HepG2 (cell line): Measurements from ENCODE around the gene WNT5B. TPM values are rescaled to one million over a fixed set of nuclear protein-coding genes. Genes with fewer than 3 reads are reported as not detected.

Experiments used
- ATAC-seq: fragments of 200-7000 bp; cut with Tn5 transposase; 3 replicates; pipeline ENCODE4 v1.9.1; 2020; ENCODE audit warnings: mild to moderate bottlenecking, moderate library complexity
- BruUV-seq: library from RNA; stranded (reverse); fragments of 400-500 nt; replicated peaks from 2 replicates; lab custom pipeline; 2021; lab: Mats Ljungman, UMichigan
- CTCF ChIA-PET: fragments of 300-600 bp; formaldehyde crosslinking; extraction: SDS; loops from one replicate; lab custom pipeline; 2021; ENCODE audit warnings: low total read pairs, inconsistent platforms, low intra/inter-chr PET ratio; lab: Yijun Ruan, JAX
- POLR2A ChIA-PET: fragments of 350-600 bp; sonication (Branson Sonifier 250); formaldehyde crosslinking; loops from one replicate; lab custom pipeline; 2020; ENCODE audit warnings: antibody characterized with exemption, inconsistent platforms; lab: Yijun Ruan, JAX
- DNase-seq: peaks from one replicate; pipeline ENCODE4 v3.0.0-alpha.2; 2015; ENCODE audit warnings: low spot score
- FAIRE-seq: peaks from 3 replicates; lab custom pipeline; 2011; peaks lifted over from hg19 to GRCh38; lab: Jason Lieb, UNC
- H2AFZ ChIP-seq: one replicate; pipeline ENCODE4 v1.6.1; 2011; ENCODE audit warnings: low read length, inconsistent platforms
- H3K27ac ChIP-seq: fragments of 300-600 bp; 3 replicates; pipeline ENCODE4 v1.8.0; 2011; ENCODE audit warnings: mixed run types, mild to moderate bottlenecking, mixed read lengths, low read length, inconsistent platforms; ENCODE audit not compliant: insufficient read depth; ENCODE audit errors: extremely low read length
- H3K27me3 ChIP-seq, 2 experiments: fragments of 200-600 bp in 1 of 2; 2 replicates in 1 of 2; 3 replicates in 1 of 2; pipeline versions ENCODE4 v1.6.0 to v1.8.0; 2011; ENCODE audit warnings: low read length in 2 of 2, mild to moderate bottlenecking in 2 of 2, moderate library complexity in 2 of 2, inconsistent platforms in 1 of 2; ENCODE audit not compliant: insufficient read depth in 2 of 2, control insufficient read depth in 1 of 2
- H3K36me3 ChIP-seq, 2 experiments: fragments of 200-600 bp in 1 of 2; replicated peaks in 1 of 2; 2 replicates in 1 of 2; 3 replicates in 1 of 2; pipeline versions ENCODE4 v1.5.1 to v1.8.0; 2011; ENCODE audit warnings: low read length in 2 of 2, inconsistent platforms in 1 of 2; ENCODE audit not compliant: insufficient read depth in 2 of 2, control insufficient read depth in 1 of 2
- H3K4me1 ChIP-seq: 2 replicates; pipeline ENCODE4 v1.5.1; 2012; ENCODE audit warnings: low read length, inconsistent platforms; ENCODE audit not compliant: insufficient read depth
- H3K4me2 ChIP-seq: 2 replicates; pipeline ENCODE4 v1.6.0; 2011; ENCODE audit warnings: low read depth, low read length, inconsistent platforms
- H3K4me3 ChIP-seq, 3 experiments: fragments of 200-600 bp in 1 of 3; sonication (generic), shearing (Covaris generic) in 1 of 3; replicated peaks in 1 of 3; 2 replicates each; pipeline ENCODE4 v1.5.1; 2011 to 2016; ENCODE audit warnings: low read length in 3 of 3, inconsistent platforms in 2 of 3, low read depth in 2 of 3, mild to moderate bottlenecking in 2 of 3, control low read depth in 1 of 3, mixed read lengths in 1 of 3; ENCODE audit not compliant: insufficient read depth in 1 of 3
- H3K79me2 ChIP-seq: one replicate; pipeline ENCODE4 v1.6.1; 2011; ENCODE audit warnings: low read length, inconsistent platforms; ENCODE audit not compliant: insufficient read depth
- H3K9ac ChIP-seq: 2 replicates; pipeline ENCODE4 v1.6.0; 2011; ENCODE audit warnings: mild to moderate bottlenecking, low read depth, low read length, inconsistent platforms; ENCODE audit not compliant: insufficient read depth
- H3K9me3 ChIP-seq: 2 replicates; pipeline ENCODE4 v1.5.1; 2012; ENCODE audit warnings: mild to moderate bottlenecking, low read length
- H4K20me1 ChIP-seq: 2 replicates; pipeline ENCODE4 v1.6.0; 2011; ENCODE audit warnings: inconsistent platforms, mild to moderate bottlenecking, low read length, moderate library complexity; ENCODE audit not compliant: insufficient read depth
- LCORL ChIP-seq, 2 experiments: fragments of 450-650 bp in 1 of 2; sonication (generic) in 1 of 2; formaldehyde crosslinking in 1 of 2; IDR thresholded peaks; 2 replicates each; pipeline versions ENCODE4 v1.5.0 to v1.6.1; 2017 to 2020; ENCODE audit warnings: antibody characterized with exemption in 1 of 2, missing genetic modification reagents in 1 of 2
- SSRP1 ChIP-seq: IDR thresholded peaks from 2 replicates; pipeline ENCODE4 v1.6.1; 2016; ENCODE audit warnings: control low read depth
- ZNF121 ChIP-seq: sonication (generic); formaldehyde crosslinking; IDR thresholded peaks from 2 replicates; pipeline ENCODE4 v1.5.0; 2020; ENCODE audit warnings: mild to moderate bottlenecking, missing genetic modification reagents
- WGBS: methylation state at CpG from one replicate; pipeline ENCODE4 v1.1.6; 2017; ENCODE audit warnings: low lambda C conversion rate; 5-methylcytosine and 5-hydroxymethylcytosine counted together
- in situ Hi-C: cut with HindIII; loops from 2 replicates; pipeline ENCODE4 v1.10.0; 2017; ENCODE audit warnings: low pct_unique_long_range_greater_than_20kb; ENCODE audit not compliant: extremely low pct_ligation_motif_present
- intact Hi-C: fragments of 100-400 bp; cut with micrococcal nuclease; formaldehyde crosslinking; loops from one replicate; pipeline ENCODE4 v1.10.0; 2022; ENCODE audit not compliant: unreplicated experiment
- polyA plus RNA-seq, 8 experiments: library from polyadenylated mRNA; depleted of rRNA in 3 of 8; stranded (reverse) in 7 of 8; unstranded in 1 of 8; fragments of >200 nt; fragmentation: Illumina TruSeq in 4 of 8; extraction: Trizol in 4 of 8; gene quantifications; 2 replicates each; pipeline versions ENCODE4 v1.2.1 to v1.2.3, GENCODE V29; 2011 to 2016; ENCODE audit warnings: low read depth in 4 of 8, missing spikeins in 1 of 8, mixed read lengths in 1 of 8; ENCODE audit not compliant: insufficient read depth in 1 of 8
- total RNA-seq, 5 experiments: library from RNA; depleted of rRNA; stranded (reverse); fragments of >200 nt; fragmentation: Illumina TruSeq; extraction: Trizol; gene quantifications; 2 replicates each; pipeline ENCODE4 v1.2.3, GENCODE V29; 2016; ENCODE audit warnings: low read depth in 1 of 5
- TF ChIP-seq, protein P1 (sequence below): sonication (generic); formaldehyde crosslinking; IDR thresholded peaks from 2 replicates; pipeline ENCODE4 v1.5.0; 2020; ENCODE audit warnings: mild to moderate bottlenecking, missing genetic modification reagents
- TF ChIP-seq, protein P2 (sequence below): sonication (generic); formaldehyde crosslinking; IDR thresholded peaks from 2 replicates; pipeline ENCODE4 v1.5.0; 2020; ENCODE audit warnings: mild to moderate bottlenecking, missing genetic modification reagents
- TF ChIP-seq, protein P3 (sequence below): sonication (generic); formaldehyde crosslinking; IDR thresholded peaks from 2 replicates; pipeline ENCODE4 v1.8.1; 2023; ENCODE audit warnings: mild to moderate bottlenecking, moderate library complexity, missing genetic modification reagents

Gene WNT5B
- total and polyA plus RNA-seq, 2 of the 13 experiments (the other 11 are each of a cell fraction or from before 2014, with no cell fraction given) = 0.04 TPM; not detected in 1

DNA sequence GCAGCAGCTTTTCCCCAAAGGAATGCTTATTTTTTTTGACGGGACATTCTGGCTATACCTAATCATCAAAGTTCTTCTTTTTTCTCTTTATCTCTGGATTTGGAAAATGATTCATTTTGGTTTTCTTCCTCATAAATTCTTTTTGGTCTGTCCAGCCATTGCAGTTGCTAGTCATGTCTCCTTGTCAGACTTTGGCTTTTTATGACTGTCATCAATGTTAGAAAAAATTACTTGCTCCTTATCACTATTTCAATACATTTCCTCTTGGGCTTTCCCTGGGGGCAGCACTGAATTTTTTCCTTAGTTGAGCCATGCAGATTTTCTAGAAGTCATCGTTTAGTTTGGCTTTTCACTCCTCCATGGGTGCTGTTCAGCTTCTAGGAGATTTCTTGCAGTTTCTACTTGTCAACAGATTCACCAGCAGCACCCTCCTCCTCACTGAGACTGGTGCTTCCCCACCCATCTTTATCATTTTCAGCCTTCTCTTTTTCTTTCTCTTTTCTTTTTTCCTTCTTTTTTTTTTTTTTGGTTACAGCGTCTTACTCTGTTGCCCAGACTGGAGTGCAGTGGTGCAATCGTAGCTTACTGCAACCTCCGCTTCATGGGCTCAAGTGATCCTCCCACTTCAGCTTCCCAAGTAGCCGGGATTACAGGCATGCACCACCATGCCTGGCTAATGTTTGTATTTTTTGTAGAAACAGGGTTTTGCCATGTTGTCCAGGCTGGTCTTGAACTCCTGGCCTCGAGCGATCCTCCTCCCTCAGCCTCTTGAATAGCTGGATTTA, 67.0 kb downstream of the WNT5B start:
- Histone ChIP-seq H3K27me3 (no peaks in the 10 kb centered on the region), H4K20me1 (peaks cover 85% of the 10 kb centered on the region), H3K36me3 (peaks cover 0 to 5% of the 10 kb centered on the region in 2 experiments; a peak in 2 of 5 replicates), H3K27ac (peak overlapping the region; percentile 12), H3K4me3 (no peak overlapping the region), H3K4me2 (peak overlapping the region; percentile 38; the same call in 1 of the 2 replicates), H3K79me2 (peaks cover 100% of the 10 kb centered on the region), H3K9me3 (no peaks in the 10 kb centered on the region), H3K9ac (no peak overlapping the region), H2AFZ (no peak overlapping the region), H3K4me1 (peaks cover 85% of the 10 kb centered on the region)
- FAIRE-seq (no peak), ATAC-seq (no peak), DNase-seq (no peak)
- intact Hi-C loops = no loop called here
- ChIA-PET CTCF (no interaction called here), POLR2A (no interaction called here)
- peak; percentile 65 for TF ChIP-seq ZNF121 (CRISPR knock-in tag)
- no peak for TF ChIP-seq SSRP1 (CRISPR knock-in tag)
- TF ChIP-seq, protein P1, sequence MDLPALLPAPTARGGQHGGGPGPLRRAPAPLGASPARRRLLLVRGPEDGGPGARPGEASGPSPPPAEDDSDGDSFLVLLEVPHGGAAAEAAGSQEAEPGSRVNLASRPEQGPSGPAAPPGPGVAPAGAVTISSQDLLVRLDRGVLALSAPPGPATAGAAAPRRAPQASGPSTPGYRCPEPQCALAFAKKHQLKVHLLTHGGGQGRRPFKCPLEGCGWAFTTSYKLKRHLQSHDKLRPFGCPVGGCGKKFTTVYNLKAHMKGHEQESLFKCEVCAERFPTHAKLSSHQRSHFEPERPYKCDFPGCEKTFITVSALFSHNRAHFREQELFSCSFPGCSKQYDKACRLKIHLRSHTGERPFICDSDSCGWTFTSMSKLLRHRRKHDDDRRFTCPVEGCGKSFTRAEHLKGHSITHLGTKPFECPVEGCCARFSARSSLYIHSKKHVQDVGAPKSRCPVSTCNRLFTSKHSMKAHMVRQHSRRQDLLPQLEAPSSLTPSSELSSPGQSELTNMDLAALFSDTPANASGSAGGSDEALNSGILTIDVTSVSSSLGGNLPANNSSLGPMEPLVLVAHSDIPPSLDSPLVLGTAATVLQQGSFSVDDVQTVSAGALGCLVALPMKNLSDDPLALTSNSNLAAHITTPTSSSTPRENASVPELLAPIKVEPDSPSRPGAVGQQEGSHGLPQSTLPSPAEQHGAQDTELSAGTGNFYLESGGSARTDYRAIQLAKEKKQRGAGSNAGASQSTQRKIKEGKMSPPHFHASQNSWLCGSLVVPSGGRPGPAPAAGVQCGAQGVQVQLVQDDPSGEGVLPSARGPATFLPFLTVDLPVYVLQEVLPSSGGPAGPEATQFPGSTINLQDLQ = no peak
- TF ChIP-seq, protein P2, sequence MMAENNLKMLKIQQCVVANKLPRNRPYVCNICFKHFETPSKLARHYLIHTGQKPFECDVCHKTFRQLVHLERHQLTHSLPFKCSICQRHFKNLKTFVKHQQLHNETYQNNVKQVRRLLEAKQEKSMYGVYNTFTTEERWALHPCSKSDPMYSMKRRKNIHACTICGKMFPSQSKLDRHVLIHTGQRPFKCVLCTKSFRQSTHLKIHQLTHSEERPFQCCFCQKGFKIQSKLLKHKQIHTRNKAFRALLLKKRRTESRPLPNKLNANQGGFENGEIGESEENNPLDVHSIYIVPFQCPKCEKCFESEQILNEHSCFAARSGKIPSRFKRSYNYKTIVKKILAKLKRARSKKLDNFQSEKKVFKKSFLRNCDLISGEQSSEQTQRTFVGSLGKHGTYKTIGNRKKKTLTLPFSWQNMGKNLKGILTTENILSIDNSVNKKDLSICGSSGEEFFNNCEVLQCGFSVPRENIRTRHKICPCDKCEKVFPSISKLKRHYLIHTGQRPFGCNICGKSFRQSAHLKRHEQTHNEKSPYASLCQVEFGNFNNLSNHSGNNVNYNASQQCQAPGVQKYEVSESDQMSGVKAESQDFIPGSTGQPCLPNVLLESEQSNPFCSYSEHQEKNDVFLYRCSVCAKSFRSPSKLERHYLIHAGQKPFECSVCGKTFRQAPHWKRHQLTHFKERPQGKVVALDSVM (CRISPR knock-in tag) = 0 out of 2 replicates have a peak, but pooled peaks have one; percentile 23
- TF ChIP-seq, protein P3, sequence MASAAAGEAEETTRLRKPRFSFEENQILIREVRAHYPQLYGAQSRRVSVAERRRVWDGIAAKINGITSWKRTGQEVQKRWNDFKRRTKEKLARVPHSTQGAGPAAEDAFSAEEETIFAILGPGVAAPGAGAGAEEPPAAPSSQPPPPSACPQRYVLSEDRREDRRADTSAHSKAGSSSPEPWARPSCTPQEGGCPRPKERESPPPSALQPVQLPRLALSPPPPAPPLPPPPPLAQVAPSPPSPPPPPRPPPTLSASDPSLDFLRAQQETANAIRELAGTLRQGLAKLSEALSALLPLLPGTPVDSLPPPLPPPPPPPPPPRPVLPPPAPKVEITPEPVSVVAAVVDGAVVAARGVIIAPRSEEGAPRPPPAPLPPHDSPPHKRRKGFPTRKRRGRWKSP (CRISPR knock-in tag) = no peak
- TF ChIP-seq LCORL (IDR thresholded peaks at IDR 0.05) = no peak
- no peak for TF ChIP-seq LCORL (CRISPR knock-in tag; IDR thresholded peaks at IDR 0.05)
- in situ Hi-C loops = no loop called here
- BruUV-seq = no TSS peak
- WGBS = 72% methylated on average over 8 of the region's 8 CpGs
